ENCODE data around the gene EFEMP2.

Gene EFEMP2

GRCh38 chr11:65847746-65848145 is 24.9 kb downstream of the EFEMP2 start:
- no peak for TF ChIP-seq CSDC2 (CRISPR knock-in tag; IDR thresholded peaks at IDR 0.05)
- no peak for TF ChIP-seq ZNF70 (CRISPR knock-in tag; IDR thresholded peaks at IDR 0.05)
- no peak for TF ChIP-seq ZNF8 (CRISPR knock-in tag; IDR thresholded peaks at IDR 0.05)
- TF ChIP-seq TSHZ2 (CRISPR knock-in tag; IDR thresholded peaks at IDR 0.05), result no peak
- TF ChIP-seq ZNF565 (CRISPR knock-in tag; conservative IDR thresholded peaks at IDR 0.05; ENCODE audit: low read depth), result no peak
- TF ChIP-seq BACH2 (CRISPR knock-in tag; IDR thresholded peaks at IDR 0.05; ENCODE audit: borderline replicate concordance), result no peak
- no peak for TF ChIP-seq POU6F1 (CRISPR knock-in tag; IDR thresholded peaks at IDR 0.05; ENCODE audit: borderline replicate concordance, low read depth)
- TF ChIP-seq OSR1 (CRISPR knock-in tag; IDR thresholded peaks at IDR 0.05), result no peak
- no peak for TF ChIP-seq TOX (CRISPR knock-in tag; IDR thresholded peaks at IDR 0.05; ENCODE audit: borderline replicate concordance)
- no peak for TF ChIP-seq ESRRG (CRISPR knock-in tag; IDR thresholded peaks at IDR 0.05)
- no peak for TF ChIP-seq ARNTL (CRISPR knock-in tag; IDR thresholded peaks at IDR 0.05; ENCODE audit: borderline replicate concordance, low read depth)
- TF ChIP-seq CSRNP3 (CRISPR knock-in tag; IDR thresholded peaks at IDR 0.05), result no peak
- no peak for TF ChIP-seq PATZ1 (CRISPR knock-in tag; IDR thresholded peaks at IDR 0.05; ENCODE audit: borderline replicate concordance)
- no peak for TF ChIP-seq PPARA (CRISPR knock-in tag; IDR thresholded peaks at IDR 0.05; ENCODE audit: borderline replicate concordance)
- no peak for TF ChIP-seq GLIS3 (CRISPR knock-in tag; IDR thresholded peaks at IDR 0.05)
- TF ChIP-seq TCF4 (CRISPR knock-in tag; IDR thresholded peaks at IDR 0.05; ENCODE audit: borderline replicate concordance), result no peak
- TF ChIP-seq ISL1 (CRISPR knock-in tag; IDR thresholded peaks at IDR 0.05), result no peak
- ATAC-seq, result no peak

- no peak for ATAC-seq
- TF ChIP-seq ISL1 (CRISPR knock-in tag; IDR thresholded peaks at IDR 0.05) (no peak), CSRNP3 (CRISPR knock-in tag; IDR thresholded peaks at IDR 0.05) (no peak), ZFP3 (CRISPR knock-in tag; IDR thresholded peaks at IDR 0.05) (no peak), CSDC2 (CRISPR knock-in tag; IDR thresholded peaks at IDR 0.05) (no peak), ZNF565 (CRISPR knock-in tag; conservative IDR thresholded peaks at IDR 0.05; ENCODE audit: low read depth) (no peak), CREB5 (CRISPR knock-in tag; IDR thresholded peaks at IDR 0.05; ENCODE audit: low read depth) (no peak), SNAI2 (CRISPR knock-in tag; IDR thresholded peaks at IDR 0.05) (no peak), ZFP30 (CRISPR knock-in tag; IDR thresholded peaks at IDR 0.05) (no peak), ESRRG (CRISPR knock-in tag; IDR thresholded peaks at IDR 0.05) (no peak), ZC3H10 (CRISPR knock-in tag; IDR thresholded peaks at IDR 0.05) (no peak), BACH2 (CRISPR knock-in tag; IDR thresholded peaks at IDR 0.05; ENCODE audit: borderline replicate concordance) (no peak), OSR1 (CRISPR knock-in tag; IDR thresholded peaks at IDR 0.05) (no peak), TOX (CRISPR knock-in tag; IDR thresholded peaks at IDR 0.05; ENCODE audit: borderline replicate concordance) (no peak)
Measured at GRCh38 chr11:65844231-65844872, 28.2 kb downstream of the EFEMP2 start.
